HTR-8/SVneo (cell line): Measurements from ENCODE around the gene RNASE2.
"Not testable (repeated sequence)": the region's sequence is repeated elsewhere in the genome, so short reads cannot be mapped to it uniquely, and the experiment has no call there.

Experiments used
- DNase-seq: peaks from one replicate; pipeline ENCODE4 v3.0.0; 2011; ENCODE audit warnings: low spot score, mixed read lengths; ENCODE audit not compliant: insufficient read length
- FAIRE-seq: peaks from 2 replicates; lab custom pipeline; 2011; peaks lifted over from hg19 to GRCh38; lab: Jason Lieb, UNC

RNASE2 gene

GRCh38 chr14:20978687-20979086 is 23.4 kb downstream of the RNASE2 start:
- FAIRE-seq (no peak), DNase-seq (no peak)

DNA sequence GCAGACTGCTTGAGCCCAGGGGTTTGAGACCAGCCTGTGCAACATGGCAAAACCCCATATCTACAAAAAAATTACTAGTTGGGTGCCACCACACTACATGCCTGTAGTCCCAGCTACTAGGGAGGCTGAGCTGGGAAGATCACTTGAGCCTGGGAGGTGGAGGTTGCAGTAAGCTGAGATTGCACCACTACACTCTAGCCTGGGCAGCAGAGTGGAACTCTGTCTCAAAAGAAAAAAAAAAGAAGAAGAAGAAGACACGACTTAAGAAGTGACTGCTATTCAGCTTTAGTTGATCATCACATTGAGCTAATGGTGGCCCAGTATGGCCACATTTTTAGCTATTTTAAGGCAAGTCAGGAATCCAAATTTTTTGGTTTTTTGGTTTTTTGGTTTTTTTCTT is 25.6 kb downstream of the RNASE2 start:
- DNase-seq (no peak), FAIRE-seq (no peak)

DNA sequence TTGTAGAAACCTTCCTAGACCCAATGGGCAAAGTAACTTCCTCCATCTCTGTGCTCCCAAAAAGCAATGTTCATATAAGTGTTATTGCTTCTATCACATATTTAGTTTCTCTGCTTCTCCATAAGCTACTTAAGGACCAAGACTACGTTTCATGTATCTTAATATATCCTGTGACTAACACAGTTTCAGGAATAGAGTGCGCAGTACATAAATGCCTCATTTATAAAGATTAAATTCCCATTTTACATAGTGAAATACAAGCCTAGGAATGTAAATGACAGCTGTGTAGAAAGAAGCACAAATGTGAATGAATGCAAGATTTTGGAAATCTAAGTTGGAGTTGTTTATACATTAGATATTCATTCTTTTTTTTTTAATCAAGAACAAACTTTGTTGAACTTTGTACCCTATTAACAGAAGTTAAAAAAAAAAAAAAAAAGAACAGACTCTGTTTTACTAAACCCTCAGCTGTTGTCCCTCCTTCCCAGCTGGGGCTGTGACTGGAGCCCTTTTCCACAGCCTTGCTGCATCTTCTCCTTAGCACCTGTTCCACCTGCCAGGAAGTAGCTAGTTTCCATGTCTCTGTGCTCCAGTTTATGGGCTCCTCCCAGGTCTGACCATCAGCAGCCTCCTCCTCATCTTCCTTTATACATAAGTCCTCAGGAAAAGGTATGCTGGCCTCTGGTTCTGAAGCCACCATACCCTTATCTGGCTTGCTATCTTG is 27.5 kb downstream of the RNASE2 start:
- FAIRE-seq (no peak), DNase-seq (no peak)

- not testable (repeated sequence) for DNase-seq, FAIRE-seq
Observed at GRCh38 chr14:20985650-20986049, 30.4 kb downstream of the RNASE2 start.

- peak; percentile 72 for DNase-seq
- FAIRE-seq = no peak
Observed at GRCh38 chr14:20986811-20987210, 31.5 kb downstream of the RNASE2 start.

DNA sequence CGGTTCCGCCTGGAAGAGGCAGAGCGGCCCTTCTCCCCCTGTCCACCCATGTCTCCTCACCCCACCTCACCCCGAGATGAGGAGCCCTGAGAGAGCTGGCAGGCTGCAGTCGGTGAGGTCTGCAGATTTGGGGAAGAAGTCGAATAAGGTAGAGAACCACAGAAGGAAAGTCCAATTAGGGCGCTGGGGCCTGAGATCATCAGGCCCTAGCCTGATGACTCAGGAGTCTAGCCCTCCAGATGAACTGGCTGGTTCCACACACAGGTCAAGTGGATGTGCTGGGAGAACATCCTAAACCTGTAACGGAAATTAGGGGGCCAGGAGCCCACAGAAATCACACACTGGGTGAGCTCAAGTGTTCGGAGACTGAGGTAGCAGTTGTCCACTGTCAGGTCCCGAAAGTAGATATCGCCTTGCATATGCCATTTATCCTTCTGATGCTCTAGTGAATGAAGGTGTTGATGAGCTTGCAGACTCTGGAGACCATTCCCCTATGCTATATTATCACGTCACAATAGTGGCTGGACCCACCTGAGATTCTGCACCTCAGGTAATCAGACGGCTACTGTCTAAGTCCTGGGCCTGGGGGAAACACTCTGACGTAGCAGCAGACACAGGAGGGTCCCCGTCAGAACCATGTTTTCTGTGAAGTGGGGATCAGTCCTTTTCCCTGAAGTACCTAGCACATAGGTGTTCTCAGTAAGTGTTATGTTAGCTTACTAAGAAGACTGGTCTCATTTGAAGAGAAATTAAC is 33.6 kb downstream of the RNASE2 start:
- DNase-seq (no peak), FAIRE-seq (no peak)

DNA sequence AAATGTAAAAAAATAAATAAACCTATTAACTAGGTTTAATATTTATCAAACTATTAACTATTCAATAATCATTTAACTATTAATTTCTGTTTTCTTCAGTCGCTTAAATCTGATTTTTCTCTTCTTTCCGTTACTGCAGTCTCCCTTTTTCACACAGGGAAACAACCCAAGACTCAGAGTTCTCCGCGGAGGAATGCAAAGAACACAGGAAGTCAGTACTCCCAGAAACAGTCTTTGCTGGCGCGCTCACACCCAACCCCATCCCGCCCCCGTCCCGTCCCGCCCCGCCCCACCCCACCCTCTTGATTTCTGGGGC is 34.1 kb downstream of the RNASE2 start:
- DNase-seq (no peak), FAIRE-seq (no peak)

DNA sequence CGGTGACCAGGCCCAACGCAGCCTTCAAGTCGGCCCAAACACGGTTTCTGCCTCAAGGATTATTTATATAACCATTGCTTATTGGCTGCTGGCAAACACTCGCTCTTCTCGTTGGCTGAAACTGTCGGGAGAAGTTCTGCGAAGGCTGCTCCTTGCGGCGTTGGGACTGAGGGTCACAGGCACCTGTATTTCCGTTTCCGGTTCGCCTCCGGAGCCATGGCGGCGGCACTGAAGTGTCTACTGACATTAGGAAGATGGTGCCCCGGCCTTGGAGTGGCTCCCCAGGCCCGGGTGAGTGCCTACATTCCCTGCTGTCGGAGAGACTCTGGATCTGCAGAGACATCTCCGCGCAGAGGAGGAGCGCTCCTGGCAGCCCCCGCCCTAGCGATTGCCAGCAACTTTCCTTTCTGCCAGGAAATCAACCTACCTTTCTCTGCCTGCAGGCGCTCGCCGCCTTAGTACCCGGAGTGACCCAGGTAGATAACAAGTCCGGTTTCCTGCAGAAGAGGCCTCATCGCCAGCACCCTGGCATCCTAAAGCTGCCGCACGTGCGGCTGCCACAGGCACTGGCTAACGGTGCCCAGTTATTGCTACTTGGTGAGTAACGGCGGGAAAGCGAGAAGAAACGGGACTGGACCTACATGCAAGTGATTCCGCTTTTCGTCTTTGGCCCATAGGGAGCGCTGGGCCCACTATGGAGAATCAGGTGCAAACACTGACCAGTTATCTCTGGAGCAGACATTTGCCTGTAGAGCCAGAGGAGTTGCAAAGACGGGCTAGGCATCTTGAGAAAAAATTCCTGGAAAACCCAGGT is 34.7 kb downstream of the RNASE2 start, which contains the start of gene METTL17:
TSS of gene METTL17 (plus strand) at position 194 of the 814 bp plus-strand sequence. CDS start at position 217, 23 bp downstream.
- DNase-seq (peak; percentile 91), FAIRE-seq (no peak)

DNA sequence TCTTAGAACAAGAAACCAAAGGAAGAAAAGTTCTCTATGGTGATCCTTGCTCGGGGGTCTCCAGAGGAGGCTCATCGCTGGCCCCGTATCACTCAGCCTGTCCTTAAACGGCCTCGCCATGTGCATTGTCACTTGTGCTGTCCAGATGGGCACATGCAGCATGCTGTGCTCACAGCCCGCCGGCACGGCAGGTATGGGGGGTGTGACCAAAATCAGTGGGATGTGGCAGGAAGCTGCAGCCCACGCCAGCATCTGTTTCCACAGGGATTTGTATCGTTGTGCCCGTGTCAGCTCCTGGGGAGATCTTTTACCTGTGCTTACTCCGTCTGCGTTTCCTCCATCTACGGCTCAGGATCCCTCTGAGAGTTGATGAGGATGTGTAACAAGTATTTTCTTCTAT is 41.2 kb downstream of the RNASE2 start:
- no peak for FAIRE-seq
- DNase-seq = no peak

DNA sequence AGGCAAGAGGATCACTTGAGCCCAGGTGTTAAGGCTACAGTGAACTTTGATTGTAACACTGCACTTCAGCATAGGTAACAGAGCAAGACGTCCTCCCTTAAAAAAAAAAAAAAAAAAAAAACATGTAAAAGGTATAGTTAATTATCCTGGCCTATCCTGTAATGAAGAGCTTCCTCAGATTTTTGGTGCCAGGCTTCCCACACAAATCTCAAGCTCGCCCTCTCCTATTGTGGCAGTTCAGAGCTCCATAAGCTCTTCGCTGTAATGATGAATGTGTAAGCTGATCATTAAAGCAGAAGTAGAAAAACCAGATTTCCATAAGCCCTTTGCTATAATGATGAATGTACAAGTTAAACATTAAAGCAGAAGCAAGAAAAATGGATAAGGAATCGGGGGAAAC is 41.8 kb downstream of the RNASE2 start:
- FAIRE-seq = no peak
- no peak for DNase-seq

DNA sequence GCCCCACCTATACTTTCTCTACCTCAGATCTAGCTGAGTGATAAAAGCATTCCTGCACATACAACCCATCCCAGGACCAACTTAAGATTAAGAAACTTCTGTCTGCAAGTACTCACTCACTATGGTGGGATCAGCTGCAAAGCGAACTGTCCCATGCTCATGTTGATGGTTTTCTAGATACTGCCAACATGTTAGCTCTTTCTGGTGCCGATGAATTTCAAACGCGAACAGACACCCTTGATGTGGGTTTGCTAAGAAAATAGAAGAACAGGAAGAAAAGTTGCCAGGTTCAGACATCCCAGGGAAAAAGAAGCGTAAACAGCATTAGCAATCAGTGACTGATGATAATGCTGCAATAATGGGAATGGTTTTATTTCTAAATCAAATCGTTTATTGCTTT is 42.3 kb downstream of the RNASE2 start:
- FAIRE-seq (no peak), DNase-seq (no peak)

- no peak for FAIRE-seq
- DNase-seq = no peak
Observed at GRCh38 chr14:20998139-20998538, 42.9 kb downstream of the RNASE2 start.

DNA sequence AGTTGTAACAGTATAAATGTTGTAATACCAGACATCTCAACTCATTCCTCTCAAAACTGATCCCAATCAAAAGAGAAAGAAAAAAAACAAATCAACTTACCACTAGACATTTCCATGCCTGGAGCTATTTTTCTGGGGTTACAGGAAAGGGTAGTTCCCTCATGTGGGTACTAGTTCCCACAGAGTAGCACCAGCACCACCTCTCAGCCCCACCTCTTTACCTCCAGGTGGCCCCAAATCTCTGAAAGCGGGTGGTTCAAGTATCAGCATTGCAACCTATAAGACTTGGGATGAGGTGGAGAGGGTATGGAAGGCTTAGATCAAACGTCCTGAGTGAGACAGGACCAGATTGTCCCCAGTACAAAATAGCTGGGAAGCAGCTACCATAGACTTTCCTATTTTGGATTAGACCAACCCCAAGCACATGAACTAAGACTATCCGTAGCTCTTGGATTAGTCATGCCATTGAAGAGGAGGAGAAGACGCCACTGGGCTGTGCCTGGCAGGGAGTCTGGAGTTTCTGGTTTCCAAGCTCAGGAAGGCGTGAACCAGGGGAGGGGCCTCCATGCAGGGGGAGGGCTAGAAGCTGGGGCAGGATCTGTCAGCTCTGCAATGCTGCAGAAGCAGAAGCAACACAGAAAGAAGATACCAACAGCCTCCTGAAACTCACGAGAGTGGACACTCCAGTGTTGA is 43.5 kb downstream of the RNASE2 start, which contains the start of gene SLC39A2:
TSS of gene SLC39A2 (plus strand) at position 620 of the 693 bp plus-strand sequence. CDS start 154 bp downstream, outside the sequence.
- FAIRE-seq (no peak), DNase-seq (no peak)

GRCh38 chr14:20999591-20999990 is 44.3 kb downstream of the RNASE2 start:
- FAIRE-seq = no peak
- DNase-seq = no peak

DNA sequence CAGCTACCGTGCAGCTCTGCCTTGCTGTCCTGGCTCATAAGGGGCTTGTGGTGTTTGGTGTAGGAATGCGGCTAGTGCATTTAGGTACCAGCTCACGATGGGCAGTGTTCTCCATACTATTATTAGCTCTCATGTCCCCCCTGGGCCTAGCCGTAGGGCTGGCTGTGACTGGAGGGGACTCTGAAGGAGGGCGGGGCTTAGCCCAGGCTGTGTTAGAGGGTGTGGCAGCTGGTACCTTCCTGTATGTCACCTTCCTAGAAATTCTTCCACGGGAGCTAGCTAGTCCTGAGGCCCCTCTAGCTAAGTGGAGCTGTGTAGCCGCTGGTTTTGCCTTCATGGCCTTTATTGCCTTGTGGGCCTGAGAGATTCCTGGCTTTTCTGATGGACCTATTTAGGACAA is 45.9 kb downstream of the RNASE2 start:
- no peak for DNase-seq
- FAIRE-seq = no peak

DNA sequence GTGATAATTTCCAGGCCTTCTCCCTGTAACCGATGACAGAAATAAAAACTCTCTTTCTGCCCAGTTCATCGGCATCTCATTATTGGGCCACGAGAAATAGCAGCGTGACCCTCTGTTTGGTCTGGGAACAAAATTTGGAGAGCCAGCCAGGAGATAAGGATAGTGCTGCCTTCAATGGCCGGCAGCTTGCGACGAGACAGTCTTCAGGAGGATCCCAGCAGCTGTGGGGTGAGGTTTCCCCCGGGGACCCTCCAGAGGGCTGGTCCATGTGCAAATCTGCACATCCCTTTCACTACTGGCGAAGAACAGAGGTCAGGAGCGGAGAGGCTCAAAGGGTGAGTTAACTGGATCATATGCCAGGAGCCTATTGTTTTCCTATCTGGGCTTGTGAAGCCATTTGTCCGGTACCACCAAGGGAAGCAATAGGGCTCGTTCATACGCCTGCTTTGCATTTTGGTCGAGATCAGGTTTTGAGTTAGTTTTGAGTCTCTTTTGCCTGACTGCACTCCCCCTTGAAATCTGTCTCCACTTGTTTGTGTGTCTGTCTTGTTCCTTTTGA is 48.6 kb downstream of the RNASE2 start:
- FAIRE-seq (no peak), DNase-seq (no peak)
